ENCODE measurements around the gene DAPK2.

DNA sequence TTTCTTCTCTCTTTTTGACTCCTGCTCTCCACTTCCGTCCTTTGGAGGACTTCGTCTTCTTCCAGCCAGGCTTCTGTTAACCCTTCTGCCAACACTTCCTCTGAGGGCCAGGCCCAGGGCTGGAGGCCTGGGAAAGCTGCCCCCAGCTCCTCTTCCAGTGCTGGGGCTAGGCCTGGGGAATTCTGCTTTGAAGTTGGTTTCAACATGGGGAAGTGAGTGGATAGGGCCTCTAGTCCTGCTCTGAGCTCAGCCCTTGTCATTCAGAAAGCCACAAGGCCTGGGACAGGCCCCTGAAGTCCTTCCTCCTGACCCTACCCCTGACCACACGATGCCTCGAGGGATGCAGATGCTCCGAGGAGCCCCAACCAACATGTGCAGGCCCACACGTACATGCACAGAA, 158.7 kb downstream of the DAPK2 start:
- TF ChIP-seq, protein P1, sequence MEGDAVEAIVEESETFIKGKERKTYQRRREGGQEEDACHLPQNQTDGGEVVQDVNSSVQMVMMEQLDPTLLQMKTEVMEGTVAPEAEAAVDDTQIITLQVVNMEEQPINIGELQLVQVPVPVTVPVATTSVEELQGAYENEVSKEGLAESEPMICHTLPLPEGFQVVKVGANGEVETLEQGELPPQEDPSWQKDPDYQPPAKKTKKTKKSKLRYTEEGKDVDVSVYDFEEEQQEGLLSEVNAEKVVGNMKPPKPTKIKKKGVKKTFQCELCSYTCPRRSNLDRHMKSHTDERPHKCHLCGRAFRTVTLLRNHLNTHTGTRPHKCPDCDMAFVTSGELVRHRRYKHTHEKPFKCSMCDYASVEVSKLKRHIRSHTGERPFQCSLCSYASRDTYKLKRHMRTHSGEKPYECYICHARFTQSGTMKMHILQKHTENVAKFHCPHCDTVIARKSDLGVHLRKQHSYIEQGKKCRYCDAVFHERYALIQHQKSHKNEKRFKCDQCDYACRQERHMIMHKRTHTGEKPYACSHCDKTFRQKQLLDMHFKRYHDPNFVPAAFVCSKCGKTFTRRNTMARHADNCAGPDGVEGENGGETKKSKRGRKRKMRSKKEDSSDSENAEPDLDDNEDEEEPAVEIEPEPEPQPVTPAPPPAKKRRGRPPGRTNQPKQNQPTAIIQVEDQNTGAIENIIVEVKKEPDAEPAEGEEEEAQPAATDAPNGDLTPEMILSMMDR (IDR thresholded peaks at IDR 0.05; ENCODE audit: low read length): no peak
- TF ChIP-seq EZH2phosphoT487 (IDR thresholded peaks at IDR 0.05; ENCODE audit: low read length): no peak
